Activated T-cell treated with anti-CD3 and anti-CD28 coated beads for 1 hour (primary cell): ENCODE results near the gene SEMA6C.
"Not testable (repeated sequence)": the region's sequence is repeated elsewhere in the genome, so short reads cannot be mapped to it uniquely, and the experiment has no call there.

Experiments
- DNase-seq: peaks from one replicate; pipeline ENCODE4 v3.0.0-alpha.2; 2020; ENCODE audit warnings: low read depth

Gene SEMA6C

DNA sequence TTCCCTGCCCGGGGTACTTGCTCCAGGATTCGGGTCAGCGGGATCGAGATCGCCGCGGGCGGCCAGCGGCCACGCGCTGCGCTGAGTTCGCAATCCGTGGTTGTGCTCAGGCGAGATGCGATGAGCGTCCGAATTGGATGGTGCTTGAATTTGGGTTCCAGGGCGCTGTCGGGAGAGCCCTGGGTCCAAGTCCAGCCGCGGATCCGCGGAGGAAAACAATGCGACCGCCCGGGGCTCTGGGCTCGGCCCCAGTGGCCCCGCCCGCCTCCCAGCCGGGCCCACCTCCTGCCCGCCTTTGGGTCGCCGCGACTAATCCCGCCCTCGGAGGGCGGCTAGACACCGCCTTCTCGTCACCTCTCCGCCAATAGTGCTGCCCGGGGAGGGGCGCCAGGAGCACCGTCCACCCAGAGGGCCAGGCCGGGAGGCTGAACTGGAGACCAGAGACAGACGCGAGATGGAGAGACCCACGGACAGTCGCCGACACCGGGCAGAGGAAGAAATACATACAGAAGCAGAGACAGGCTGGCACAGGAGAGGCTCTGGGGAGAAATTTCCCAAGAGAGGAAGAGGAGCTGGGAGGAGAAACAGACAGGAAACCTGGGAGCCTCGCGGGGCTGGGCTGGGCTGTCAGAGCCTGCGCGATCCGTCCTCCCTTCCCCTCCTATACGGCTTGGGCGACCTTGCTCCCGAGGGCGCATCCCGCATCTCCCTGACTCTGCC is at the start of gene SEMA6C:
SEMA6C (minus strand) TSS at position 220 of the 720 bp plus-strand sequence. CDS start 4,010 bp downstream, outside the sequence.
- DNase-seq, result peak; percentile 79

DNA sequence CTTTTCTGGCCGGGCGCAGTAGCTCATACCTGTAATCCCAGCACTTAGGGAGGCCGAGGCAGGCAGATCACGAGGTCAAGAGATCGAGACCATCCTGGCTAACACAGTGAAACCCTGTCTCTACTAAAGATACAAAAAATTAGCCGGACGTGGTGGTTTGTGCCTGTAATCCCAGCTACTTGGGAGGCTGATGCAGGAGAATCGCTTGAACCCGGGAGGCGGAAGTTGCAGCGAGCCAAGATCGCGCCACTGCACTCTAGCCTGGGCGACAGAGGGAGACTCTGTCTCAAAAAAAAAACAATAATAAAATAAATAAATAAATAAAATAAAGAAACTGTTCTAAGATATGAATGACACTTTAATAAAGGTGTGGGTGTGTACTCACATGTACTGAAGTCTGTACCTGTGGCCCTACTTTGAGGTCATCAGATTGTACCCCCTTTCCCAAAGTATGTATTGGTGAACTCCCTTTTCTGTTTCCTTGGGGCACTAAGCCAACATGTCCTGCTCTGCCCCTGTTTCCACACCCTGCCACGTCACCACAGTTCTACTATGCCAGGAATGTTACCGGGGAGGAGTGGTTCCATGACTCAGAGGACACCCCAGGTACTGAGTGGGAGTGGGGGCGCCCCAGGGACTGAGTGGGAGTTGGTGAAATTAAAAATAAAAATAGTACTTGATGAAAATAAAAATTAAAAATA is 48.6 kb upstream of the SEMA6C start:
- DNase-seq, result not testable (repeated sequence)

GRCh38 chr1:151193856-151194255 is 47.4 kb upstream of the SEMA6C start:
- DNase-seq, result no peak

- DNase-seq, result no peak
These were observed 46.9 kb upstream of the SEMA6C start for GRCh38 chr1:151193304-151193703.

GRCh38 chr1:151192047-151192446 is 45.6 kb upstream of the SEMA6C start:
- DNase-seq, result no peak

DNA sequence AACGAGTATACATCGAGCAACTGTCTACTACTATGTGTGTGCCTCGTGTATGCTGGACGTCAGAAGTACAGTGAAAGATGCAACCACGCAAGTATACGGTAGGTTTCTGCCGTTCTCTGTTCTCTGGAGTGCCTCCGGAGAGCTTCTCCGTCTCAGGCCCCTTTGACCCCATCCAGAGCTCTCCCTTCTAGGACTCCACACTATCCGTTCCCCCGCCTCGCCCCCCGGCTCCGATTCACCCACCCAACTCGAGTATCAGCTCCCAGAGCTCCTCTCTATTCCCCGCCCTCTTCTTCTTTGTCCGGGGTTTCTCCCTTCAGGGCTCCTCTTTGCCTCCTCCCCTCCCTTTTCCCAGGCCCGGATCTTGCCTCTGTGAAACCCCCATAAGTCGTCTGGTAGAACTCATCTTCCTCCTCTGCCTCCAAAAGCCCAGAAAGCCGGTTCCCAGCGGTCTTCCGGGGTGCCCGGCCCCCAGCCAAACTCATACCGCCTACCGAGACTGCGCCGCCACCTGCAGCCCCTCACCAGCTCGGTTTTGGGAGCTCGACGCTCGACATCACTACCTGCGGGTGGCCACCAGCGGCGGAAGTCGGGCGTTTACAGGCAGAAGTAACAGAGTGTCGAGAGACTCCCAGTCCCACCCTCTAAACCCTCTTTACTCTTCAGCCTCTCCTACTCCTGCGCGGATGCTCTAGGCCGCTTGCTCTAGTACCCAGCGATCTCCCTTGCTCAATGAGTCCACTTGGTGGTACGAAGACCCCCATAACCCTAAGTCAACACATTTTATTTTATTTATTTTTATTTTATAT is 43.4 kb upstream of the SEMA6C start, which contains the start of gene VPS72:
VPS72 (minus strand) TSS at position 561 of the 809 bp plus-strand sequence; CDS start at position 485, 76 bp downstream.
- peak; percentile 76 for DNase-seq

- DNase-seq, result not testable (repeated sequence)
These were observed 42.2 kb upstream of the SEMA6C start for GRCh38 chr1:151188667-151189066.

DNA sequence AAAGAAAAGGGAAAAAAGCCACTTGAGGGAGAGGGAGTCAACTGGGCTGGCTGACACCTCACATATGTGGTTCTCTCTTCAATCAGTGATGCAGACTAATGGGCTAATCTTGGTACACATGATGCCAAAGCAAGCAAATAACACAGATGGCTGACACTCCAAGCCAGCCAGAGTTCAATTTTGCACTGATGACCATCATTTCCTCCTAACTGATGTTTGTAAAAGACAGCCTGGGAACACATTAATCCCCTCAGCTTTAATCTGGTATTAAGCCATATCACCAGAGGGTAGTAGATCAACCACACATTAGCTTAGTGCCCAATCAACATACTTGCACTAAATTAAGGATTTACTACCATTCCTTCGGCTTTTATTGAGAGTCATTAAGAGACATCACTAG is 40.8 kb upstream of the SEMA6C start:
- no peak for DNase-seq

GRCh38 chr1:151184211-151184610 is 37.8 kb upstream of the SEMA6C start:
- DNase-seq, result no peak

DNA sequence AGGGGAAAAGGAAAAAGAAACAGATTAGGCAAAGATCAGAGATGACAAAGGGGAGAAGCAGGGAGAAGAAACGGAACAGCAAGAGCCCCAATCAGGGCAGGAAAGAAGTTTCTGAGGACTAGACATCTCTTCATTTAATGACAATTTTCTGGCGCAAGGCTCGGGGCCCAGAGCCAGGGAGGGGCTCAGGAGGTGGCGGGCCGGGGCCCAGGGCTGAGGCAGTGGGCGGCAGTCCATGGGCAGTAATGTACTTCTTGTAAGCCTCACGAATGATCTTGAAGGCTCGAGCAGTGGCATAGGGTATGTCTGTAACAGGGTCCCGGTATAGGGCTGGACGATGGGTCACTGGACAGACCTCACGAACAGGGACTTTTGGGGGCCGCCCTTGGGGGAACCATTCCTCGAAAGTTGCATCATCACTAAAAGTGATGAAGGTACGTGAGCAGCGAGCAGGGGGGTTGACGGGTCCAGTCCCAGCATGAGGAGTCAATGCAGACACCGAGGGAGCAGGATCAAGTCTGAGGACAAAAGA is 30.1 kb upstream of the SEMA6C start:
- DNase-seq, result no peak

DNA sequence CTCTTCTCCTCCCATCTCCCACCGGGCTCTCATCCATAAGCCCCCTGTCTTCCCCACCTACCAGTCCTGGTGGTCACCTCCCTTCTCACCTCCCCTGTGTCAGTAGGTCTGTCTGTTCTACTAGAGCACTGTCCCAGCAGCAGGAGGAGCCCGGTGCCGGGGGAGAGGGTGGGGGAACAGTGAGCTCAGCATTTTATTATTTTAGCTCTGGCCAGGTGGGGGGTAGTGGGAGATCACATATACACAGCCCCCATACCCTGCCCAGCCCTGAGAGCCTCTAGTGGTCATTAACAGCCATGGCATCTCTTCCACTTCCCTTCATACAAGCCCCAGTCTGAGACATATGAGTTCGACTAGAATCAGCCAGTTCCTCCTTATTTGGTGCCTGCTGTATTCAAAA is 29.4 kb upstream of the SEMA6C start, which contains the start of gene TMOD4:
TMOD4 (minus strand) TSS at position 119 of the 400 bp plus-strand sequence. CDS start 1,106 bp downstream, outside the sequence.
- no peak for DNase-seq

- DNase-seq, result no peak
These were observed 28.8 kb upstream of the SEMA6C start for GRCh38 chr1:151175041-151175741.

- DNase-seq, result no peak
These were observed 24.8 kb upstream of the SEMA6C start for GRCh38 chr1:151171190-151171589.

DNA sequence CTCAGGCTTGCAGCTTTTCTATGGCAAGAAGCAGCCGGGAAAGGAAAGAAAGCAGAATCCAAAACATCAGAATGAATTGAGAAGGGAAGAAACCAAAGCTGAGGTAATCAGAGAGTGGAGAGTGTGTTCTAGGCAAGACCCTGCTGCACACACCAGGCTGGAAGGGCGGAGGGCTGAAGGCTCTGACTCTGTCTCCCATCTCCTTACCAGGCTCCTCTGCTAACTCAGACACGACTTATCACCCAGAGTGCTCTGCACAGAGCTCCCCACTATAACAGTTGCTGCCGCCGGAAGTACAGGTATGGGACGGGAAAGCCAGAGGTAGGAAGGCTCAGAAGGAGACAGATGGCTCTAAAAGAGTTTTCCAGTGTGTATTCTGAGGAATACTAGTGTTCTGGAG is 20.7 kb upstream of the SEMA6C start:
- no peak for DNase-seq

GRCh38 chr1:151166505-151166956 is 20.1 kb upstream of the SEMA6C start:
- no peak for DNase-seq

DNA sequence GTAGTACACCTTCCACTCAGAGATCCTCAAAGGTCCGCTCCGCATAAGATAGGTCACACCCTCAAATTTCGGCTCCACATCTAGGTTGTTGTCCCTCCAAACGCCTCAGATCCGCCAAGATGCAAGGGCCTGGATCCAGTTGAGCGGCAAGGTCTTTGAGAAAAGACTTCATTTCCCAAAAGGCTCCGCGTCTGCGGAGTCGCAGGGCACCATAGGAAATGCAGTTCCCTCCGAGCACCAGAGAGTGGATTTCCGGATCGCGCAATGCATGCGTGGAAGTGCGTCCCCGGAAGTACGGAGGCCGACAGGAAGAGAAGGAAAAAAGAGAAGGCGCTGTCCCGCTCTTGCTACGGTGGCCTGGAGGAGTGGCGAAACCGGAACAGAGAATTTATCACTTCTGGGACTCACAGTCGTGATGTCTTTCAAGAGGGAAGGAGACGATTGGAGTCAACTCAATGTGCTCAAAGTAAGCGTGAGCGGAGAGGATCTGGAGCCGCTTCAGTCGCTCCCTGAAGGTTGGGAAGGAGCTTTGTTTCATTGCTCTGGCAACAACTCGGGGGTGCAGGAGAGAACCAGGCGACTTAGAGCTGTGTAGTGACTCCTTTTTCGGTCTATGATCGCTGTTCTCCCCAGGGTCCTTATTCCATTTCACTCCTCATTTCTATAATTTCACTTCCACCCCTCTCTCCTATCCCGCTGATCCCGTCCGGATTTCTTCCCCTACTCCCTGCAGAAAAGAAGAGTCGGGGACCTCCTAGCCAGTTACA is 19.5 kb upstream of the SEMA6C start, which contains the start of the genes LYSMD1 and SCNM1:
LYSMD1 (minus strand) TSS at position 165 of the 767 bp plus-strand sequence. CDS start 644 bp downstream, outside the sequence.
SCNM1 (plus strand) TSS at position 407 of the 767 bp plus-strand sequence; CDS start at position 416, 9 bp downstream.
- DNase-seq, result peak; percentile 90

GRCh38 chr1:151165281-151165737 is 18.9 kb upstream of the SEMA6C start:
- no peak for DNase-seq

- no peak for DNase-seq
These were observed 18.4 kb upstream of the SEMA6C start for GRCh38 chr1:151164732-151165280.

DNA sequence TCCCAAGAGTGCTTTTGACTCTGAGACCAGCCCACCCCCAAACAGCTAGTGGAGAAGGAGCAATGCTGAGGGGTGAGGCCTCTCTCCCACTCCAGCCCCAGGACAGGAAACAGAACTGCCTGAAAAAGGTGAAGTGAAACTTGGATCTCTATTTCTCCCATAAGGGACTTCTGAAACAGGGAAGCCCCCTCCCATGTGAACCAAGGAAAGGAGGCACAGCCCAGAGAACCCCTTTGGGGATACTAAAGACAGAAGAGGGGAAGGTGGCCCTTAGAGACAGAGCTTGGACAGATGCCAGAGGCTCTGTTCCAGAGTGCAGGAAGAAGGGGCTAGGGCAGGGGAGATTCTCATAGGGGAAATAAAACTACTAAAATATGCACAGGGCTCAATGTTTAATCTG is 12.9 kb upstream of the SEMA6C start:
- DNase-seq, result no peak

DNA sequence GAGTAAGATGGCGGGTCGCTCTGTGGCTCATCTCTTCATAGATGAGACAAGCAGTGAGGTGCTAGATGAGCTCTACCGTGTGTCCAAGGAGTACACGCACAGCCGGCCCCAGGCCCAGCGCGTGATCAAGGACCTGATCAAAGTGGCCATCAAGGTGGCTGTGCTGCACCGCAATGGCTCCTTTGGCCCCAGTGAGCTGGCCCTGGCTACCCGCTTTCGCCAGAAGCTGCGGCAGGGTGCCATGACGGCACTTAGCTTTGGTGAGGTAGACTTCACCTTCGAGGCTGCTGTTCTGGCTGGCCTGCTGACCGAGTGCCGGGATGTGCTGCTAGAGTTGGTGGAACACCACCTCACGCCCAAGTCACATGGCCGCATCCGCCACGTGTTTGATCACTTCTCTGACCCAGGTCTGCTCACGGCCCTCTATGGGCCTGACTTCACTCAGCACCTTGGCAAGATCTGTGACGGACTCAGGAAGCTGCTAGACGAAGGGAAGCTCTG is 12.4 kb upstream of the SEMA6C start:
- DNase-seq, result no peak
